Loucy (cell line): Measurements from ENCODE around the gene RYR2.

Experiments used
- EZH2phosphoT487 ChIP-seq: fragments of 200-600 bp; IDR thresholded peaks from 2 replicates; pipeline ENCODE4 v1.6.1; 2018; ENCODE audit warnings: antibody characterized with exemption, mild to moderate bottlenecking, moderate library complexity, borderline replicate concordance
- TF ChIP-seq, protein P1 (sequence below): fragments of 200-600 bp; sonication (generic); conservative IDR thresholded peaks from 2 replicates; pipeline ENCODE4 v1.5.1; 2014; ENCODE audit warnings: mild to moderate bottlenecking, antibody characterized with exemption, low read length

DNA sequence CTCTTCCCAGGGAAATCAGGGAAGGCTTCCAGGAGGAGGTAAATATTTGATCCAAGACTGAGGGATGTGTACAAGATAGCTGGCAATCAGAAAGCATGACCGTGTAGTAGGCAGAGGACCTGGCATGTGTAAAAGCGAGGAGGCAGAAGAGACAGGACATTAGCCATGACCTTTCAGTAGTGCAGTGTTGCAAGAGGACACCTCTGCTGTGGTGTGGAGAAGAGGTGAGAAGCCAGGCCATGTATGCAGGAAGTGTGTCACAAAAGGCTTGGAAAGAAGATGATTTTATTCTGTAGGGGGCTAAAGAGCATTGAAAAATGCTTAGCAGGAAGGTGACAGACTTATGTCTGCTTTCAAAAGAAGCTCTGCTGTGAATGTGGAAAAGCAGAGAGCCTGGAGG is 467.8 kb downstream of the RYR2 start:
- TF ChIP-seq, protein P1, sequence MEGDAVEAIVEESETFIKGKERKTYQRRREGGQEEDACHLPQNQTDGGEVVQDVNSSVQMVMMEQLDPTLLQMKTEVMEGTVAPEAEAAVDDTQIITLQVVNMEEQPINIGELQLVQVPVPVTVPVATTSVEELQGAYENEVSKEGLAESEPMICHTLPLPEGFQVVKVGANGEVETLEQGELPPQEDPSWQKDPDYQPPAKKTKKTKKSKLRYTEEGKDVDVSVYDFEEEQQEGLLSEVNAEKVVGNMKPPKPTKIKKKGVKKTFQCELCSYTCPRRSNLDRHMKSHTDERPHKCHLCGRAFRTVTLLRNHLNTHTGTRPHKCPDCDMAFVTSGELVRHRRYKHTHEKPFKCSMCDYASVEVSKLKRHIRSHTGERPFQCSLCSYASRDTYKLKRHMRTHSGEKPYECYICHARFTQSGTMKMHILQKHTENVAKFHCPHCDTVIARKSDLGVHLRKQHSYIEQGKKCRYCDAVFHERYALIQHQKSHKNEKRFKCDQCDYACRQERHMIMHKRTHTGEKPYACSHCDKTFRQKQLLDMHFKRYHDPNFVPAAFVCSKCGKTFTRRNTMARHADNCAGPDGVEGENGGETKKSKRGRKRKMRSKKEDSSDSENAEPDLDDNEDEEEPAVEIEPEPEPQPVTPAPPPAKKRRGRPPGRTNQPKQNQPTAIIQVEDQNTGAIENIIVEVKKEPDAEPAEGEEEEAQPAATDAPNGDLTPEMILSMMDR = no peak
- TF ChIP-seq EZH2phosphoT487 = no peak
